ENCODE results near the gene MCM8.
"Not testable (repeated sequence)": the region's sequence is repeated elsewhere in the genome, so short reads cannot be mapped to it uniquely, and the experiment has no call there.

Gene MCM8

GRCh38 chr20:6007094-6007528 lies 56.7 kb downstream of the MCM8 start:
- no peak for DNase-seq

- no peak for DNase-seq
These were observed 57.2 kb downstream of the MCM8 start for GRCh38 chr20:6007529-6008103.

GRCh38 chr20:6008254-6008653 lies 57.8 kb downstream of the MCM8 start:
- DNase-seq = peak; percentile 31

- DNase-seq = no peak
These were observed 61.7 kb downstream of the MCM8 start for GRCh38 chr20:6012179-6012578.

- no peak for DNase-seq
These were observed 63.6 kb downstream of the MCM8 start for GRCh38 chr20:6014017-6014416.

- DNase-seq = no peak
These were observed 64.5 kb downstream of the MCM8 start for GRCh38 chr20:6014957-6015356.

- DNase-seq = no peak
These were observed 67.0 kb downstream of the MCM8 start for GRCh38 chr20:6017467-6017866.

GRCh38 chr20:6017880-6018279 lies 67.4 kb downstream of the MCM8 start:
- no peak for DNase-seq

GRCh38 chr20:6024768-6025167 lies 74.3 kb downstream of the MCM8 start:
- no peak for DNase-seq

- no peak for DNase-seq
These were observed 75.6 kb downstream of the MCM8 start for GRCh38 chr20:6026051-6026450.

GRCh38 chr20:6028818-6029217 lies 78.4 kb downstream of the MCM8 start:
- no peak for DNase-seq

GRCh38 chr20:6029538-6029937 lies 79.1 kb downstream of the MCM8 start:
- no peak for DNase-seq

- DNase-seq = no peak
These were observed 80.1 kb downstream of the MCM8 start for GRCh38 chr20:6030453-6031080.

- not testable (repeated sequence) for DNase-seq
These were observed 82.5 kb downstream of the MCM8 start for GRCh38 chr20:6032907-6033306.

- no peak for DNase-seq
These were observed 83.9 kb downstream of the MCM8 start for GRCh38 chr20:6034134-6034969.

GRCh38 chr20:6036213-6036612 lies 85.8 kb downstream of the MCM8 start:
- no peak for DNase-seq

GRCh38 chr20:6037082-6037481 lies 86.6 kb downstream of the MCM8 start:
- DNase-seq = no peak

- no peak for DNase-seq
These were observed 87.8 kb downstream of the MCM8 start for GRCh38 chr20:6038256-6038655.

- no peak for DNase-seq
These were observed 89.3 kb downstream of the MCM8 start for GRCh38 chr20:6039766-6040165.

- no peak for DNase-seq
These were observed 90.1 kb downstream of the MCM8 start for GRCh38 chr20:6040540-6040939.

- no peak for DNase-seq
These were observed 90.7 kb downstream of the MCM8 start for GRCh38 chr20:6040958-6041807.

- DNase-seq = no peak
These were observed 91.4 kb downstream of the MCM8 start for GRCh38 chr20:6041808-6042265.

- no peak for DNase-seq
These were observed 93.7 kb downstream of the MCM8 start for GRCh38 chr20:6044115-6044514.
